Gastrocnemius medialis (tissue), 4 donors: ENCODE measurements around the gene ACP1. TPM values are rescaled to one million over a fixed set of nuclear protein-coding genes. Genes with fewer than 3 reads are reported as not detected.

Experiments
- ATAC-seq, 2 donors: fragments of 150-250 bp; one replicate each; pipeline ENCODE4 v1.9.1; 2016
- DNase-seq, 2 donors: peaks; one replicate each; pipeline ENCODE4 v3.0.0-alpha.2; 2019
- H3K27ac ChIP-seq, 4 donors: fragments of 200-600 bp; sonication (generic); 1 replicate in 1 of 4; 2 replicates in 3 of 4; pipeline ENCODE4 v1.5.1; 2016 to 2018; ENCODE audit warnings: mild to moderate bottlenecking in 2 of 4, moderate library complexity in 1 of 4
- H3K27me3 ChIP-seq, 3 donors: fragments of 200-600 bp; sonication (generic) in 2 of 3; 1 replicate in 1 of 3; 2 replicates in 2 of 3; pipeline versions ENCODE4 v1.5.1 to v1.6.0; 2016 to 2019; ENCODE audit warnings: mild to moderate bottlenecking in 1 of 3, moderate library complexity in 1 of 3
- H3K36me3 ChIP-seq, 2 donors: fragments of 200-600 bp; sonication (generic) in 1 of 2; one replicate each; pipeline ENCODE4 v1.5.1; 2017 to 2018
- H3K4me1 ChIP-seq, 2 donors: fragments of 200-600 bp; sonication (generic) in 1 of 2; one replicate each; pipeline ENCODE4 v1.5.1; 2016 to 2017; ENCODE audit warnings: mild to moderate bottlenecking in 2 of 2
- H3K4me3 ChIP-seq, 4 donors: fragments of 200-600 bp; sonication (generic) in 3 of 4; 1 replicate in 1 of 4; 2 replicates in 3 of 4; pipeline ENCODE4 v1.5.1; 2016 to 2019; ENCODE audit warnings: mild to moderate bottlenecking in 2 of 4
- H3K9me3 ChIP-seq, 3 donors: fragments of 200-600 bp; sonication (generic) in 2 of 3; 1 replicate in 1 of 3; 2 replicates in 2 of 3; pipeline ENCODE4 v1.5.1; 2016 to 2019
- POLR2A ChIP-seq, 2 donors: fragments of 450-650 bp; IDR thresholded peaks; one replicate each; pipeline ENCODE4 v1.6.1; 2017; ENCODE audit warnings: antibody characterized with exemption in 2 of 2, mild to moderate bottlenecking in 2 of 2, moderate library complexity in 2 of 2
- in situ Hi-C, 4 donors: fragments of 200-750 bp; cut with MboI; loops; one replicate each; pipeline versions ENCODE4 v1.15.0 to v1.8.0; 2017; ENCODE audit warnings: low sequenced_read_pairs in 4 of 4
- intact Hi-C: fragments of 100-400 bp; cut with DNase I; formaldehyde crosslinking; loops from one replicate; pipeline ENCODE4 v1.15.1; 2023; ENCODE audit warnings: low total_unique reads
- total RNA-seq, 4 donors: library from RNA; depleted of rRNA; stranded (reverse); fragments of >200 nt; gene quantifications; one replicate each; pipeline versions ENCODE4 v1.1.0 to v1.2.3, GENCODE V29; 2016
- TF ChIP-seq, protein P1 (sequence below), 5 experiments: fragments of 450-650 bp in 3 of 5; fragments of 200-600 bp in 2 of 5; sonication (generic) in 2 of 5; IDR thresholded peaks in 4 of 5; conservative IDR thresholded peaks in 1 of 5; 1 replicate in 4 of 5; 2 replicates in 1 of 5; pipeline ENCODE4 v1.5.1; 2016 to 2019; ENCODE audit warnings: antibody characterized with exemption in 5 of 5, mild to moderate bottlenecking in 3 of 5, moderate library complexity in 3 of 5

Gene ACP1
- total RNA-seq, 4 donors from 2014 or later = 69.7 to 91.3 (median 81.9) TPM

DNA sequence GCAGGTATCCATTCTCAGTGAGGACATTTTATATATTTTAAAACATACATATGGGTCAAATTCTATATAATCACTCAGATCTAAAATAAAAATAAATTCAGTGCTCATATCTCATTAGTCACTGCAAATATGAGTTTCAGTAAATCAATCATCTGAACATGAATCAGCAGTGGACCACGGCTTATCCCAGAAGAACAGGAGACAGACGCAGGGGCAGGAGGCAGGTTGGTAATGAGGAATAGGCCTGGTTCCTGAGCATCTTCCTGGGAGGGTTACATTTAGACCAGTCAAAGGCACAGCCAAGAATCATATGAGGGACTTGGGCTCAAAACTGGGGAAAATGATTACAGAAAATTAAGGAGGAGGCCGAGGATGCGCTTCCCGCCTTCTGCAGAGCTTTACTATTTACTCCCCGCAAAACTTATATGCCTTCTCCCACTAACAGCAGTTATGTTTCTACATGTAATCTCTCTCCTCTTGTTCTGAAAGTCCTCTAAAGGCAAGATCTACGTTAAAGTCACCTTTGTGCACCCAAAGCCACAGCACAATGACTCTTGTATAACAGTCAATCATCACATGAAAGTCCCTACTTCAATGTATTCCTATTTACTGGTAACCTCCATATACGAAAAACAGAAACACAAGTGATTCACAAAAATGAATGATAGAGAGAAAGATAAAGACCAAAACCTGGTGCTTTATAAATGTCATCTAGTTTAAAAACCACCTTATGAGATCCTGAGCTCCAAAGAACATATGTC is 36.0 kb upstream of the ACP1 start:
- DNase-seq = no peak
- intact Hi-C loops = no loop called here
- Histone ChIP-seq H3K9me3 (no peaks in the 10 kb centered on the region), H3K36me3 (peaks cover 0 to 53% of the 10 kb centered on the region in 2 donors), H3K4me1 (no peaks in the 10 kb centered on the region), H3K4me3 (no peak overlapping the region), H3K27ac (no peak overlapping the region), H3K27me3 (no peaks in the 10 kb centered on the region)
- in situ Hi-C loops = no loop called here
- ATAC-seq = no peak
- TF ChIP-seq, protein P1, sequence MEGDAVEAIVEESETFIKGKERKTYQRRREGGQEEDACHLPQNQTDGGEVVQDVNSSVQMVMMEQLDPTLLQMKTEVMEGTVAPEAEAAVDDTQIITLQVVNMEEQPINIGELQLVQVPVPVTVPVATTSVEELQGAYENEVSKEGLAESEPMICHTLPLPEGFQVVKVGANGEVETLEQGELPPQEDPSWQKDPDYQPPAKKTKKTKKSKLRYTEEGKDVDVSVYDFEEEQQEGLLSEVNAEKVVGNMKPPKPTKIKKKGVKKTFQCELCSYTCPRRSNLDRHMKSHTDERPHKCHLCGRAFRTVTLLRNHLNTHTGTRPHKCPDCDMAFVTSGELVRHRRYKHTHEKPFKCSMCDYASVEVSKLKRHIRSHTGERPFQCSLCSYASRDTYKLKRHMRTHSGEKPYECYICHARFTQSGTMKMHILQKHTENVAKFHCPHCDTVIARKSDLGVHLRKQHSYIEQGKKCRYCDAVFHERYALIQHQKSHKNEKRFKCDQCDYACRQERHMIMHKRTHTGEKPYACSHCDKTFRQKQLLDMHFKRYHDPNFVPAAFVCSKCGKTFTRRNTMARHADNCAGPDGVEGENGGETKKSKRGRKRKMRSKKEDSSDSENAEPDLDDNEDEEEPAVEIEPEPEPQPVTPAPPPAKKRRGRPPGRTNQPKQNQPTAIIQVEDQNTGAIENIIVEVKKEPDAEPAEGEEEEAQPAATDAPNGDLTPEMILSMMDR (IDR thresholded peaks at IDR 0.05 in 4 of 5, conservative IDR thresholded peaks at IDR 0.05 in 1 of 5) = no peak
- no peak for TF ChIP-seq POLR2A (IDR thresholded peaks at IDR 0.05)

DNA sequence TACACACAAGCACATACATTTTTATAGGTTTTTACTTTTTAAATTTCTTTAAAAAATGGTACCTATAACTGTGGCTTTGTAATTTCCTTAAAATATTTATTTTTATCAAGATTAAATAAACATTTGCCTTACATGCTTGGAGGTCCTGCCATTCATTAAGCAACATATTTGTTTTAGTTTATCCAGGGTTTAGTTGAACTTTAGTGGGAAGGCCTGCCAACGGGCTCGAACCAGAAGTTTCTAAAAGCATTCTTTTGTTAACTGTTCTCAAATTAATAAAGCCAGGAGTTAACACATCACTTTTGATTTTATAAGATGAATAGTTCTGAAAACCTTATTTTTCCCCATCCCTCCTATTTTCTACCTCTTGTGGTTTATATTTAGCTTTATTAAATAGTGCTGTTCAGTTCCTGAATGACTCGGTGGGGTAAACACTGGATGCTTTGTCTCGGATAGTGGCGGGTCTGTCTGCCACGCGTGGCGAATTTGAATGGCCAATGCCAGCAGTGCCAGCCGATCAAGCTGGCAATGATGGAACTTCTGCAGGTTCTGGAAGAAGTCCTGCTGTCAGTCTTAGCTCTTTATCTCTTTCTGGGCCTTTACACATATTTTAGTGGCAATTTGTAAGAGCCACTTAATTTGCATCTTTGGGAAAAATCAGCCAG is 33.1 kb upstream of the ACP1 start:
- Histone ChIP-seq H3K9me3 (no peaks in the 10 kb centered on the region), H3K27ac (no peak overlapping the region), H3K4me1 (no peaks in the 10 kb centered on the region), H3K36me3 (peaks cover 0 to 34% of the 10 kb centered on the region in 2 donors), H3K27me3 (no peaks in the 10 kb centered on the region), H3K4me3 (no peak overlapping the region)
- TF ChIP-seq, protein P1 (IDR thresholded peaks at IDR 0.05 in 4 of 5, conservative IDR thresholded peaks at IDR 0.05 in 1 of 5) = no peak
- TF ChIP-seq POLR2A (IDR thresholded peaks at IDR 0.05) = no peak
- in situ Hi-C loops = no loop called here
- DNase-seq = no peak
- intact Hi-C loops = no loop called here
- no peak for ATAC-seq

DNA sequence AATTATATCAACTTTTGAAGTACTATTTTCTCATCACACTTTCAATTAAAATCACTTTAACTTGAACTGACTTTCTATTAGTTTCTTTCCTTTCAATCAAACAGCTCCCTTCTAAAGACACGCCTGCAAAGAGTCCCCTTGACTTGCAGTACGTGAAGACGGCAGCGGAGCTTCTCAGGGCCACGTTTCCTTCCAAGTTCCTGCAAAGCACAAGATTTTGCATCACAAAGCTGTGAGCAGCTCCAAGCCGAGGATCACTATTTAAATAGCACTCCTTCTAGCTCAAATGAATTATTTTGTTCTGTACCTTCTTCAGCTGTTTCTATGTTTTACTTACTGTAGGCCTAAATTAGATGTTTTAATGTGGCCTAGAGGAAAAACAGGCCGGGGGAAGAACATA is 31.7 kb upstream of the ACP1 start:
- Histone ChIP-seq H3K36me3 (peaks cover 0 to 20% of the 10 kb centered on the region in 2 donors), H3K27ac (no peak overlapping the region), H3K27me3 (no peaks in the 10 kb centered on the region), H3K4me1 (no peaks in the 10 kb centered on the region), H3K4me3 (no peak overlapping the region), H3K9me3 (no peaks in the 10 kb centered on the region)
- intact Hi-C loops (no loop called here), in situ Hi-C loops (no loop called here)
- no peak for ATAC-seq
- no peak for DNase-seq
- TF ChIP-seq POLR2A (IDR thresholded peaks at IDR 0.05) = no peak
- TF ChIP-seq, protein P1 (IDR thresholded peaks at IDR 0.05 in 4 of 5, conservative IDR thresholded peaks at IDR 0.05 in 1 of 5) = no peak

DNA sequence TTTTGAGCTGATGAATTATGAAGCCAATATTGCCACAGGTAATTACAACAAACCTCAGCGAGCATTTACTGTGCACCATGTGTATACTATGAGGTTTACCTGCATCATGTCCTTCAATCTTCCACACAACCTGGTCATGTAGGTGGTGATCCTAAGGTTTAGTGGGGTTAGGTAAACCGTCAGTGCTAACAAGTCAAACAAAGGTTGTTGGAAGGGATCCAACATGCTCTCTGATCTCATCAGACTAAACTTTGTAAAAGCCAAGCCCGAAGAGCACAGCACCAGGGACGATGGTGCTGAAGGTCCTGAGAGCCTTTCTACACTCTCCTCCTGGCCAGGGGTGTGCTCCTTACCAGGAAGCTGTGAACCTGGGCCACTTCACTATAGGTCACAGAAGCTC is 30.3 kb upstream of the ACP1 start:
- DNase-seq (no peak), ATAC-seq (no peak)
- intact Hi-C loops (no loop called here), in situ Hi-C loops (no loop called here)
- no peak for TF ChIP-seq POLR2A (IDR thresholded peaks at IDR 0.05)
- TF ChIP-seq, protein P1 (IDR thresholded peaks at IDR 0.05 in 4 of 5, conservative IDR thresholded peaks at IDR 0.05 in 1 of 5) = no peak
- no peaks in the 10 kb centered on the region for H3K27me3 ChIP-seq
- no peaks in the 10 kb centered on the region for H3K9me3 ChIP-seq
- H3K4me3 ChIP-seq = no peak overlapping the region
- H3K4me1 ChIP-seq = no peaks in the 10 kb centered on the region
- H3K36me3 ChIP-seq = peaks cover 0 to 15% of the 10 kb centered on the region in 2 donors
- H3K27ac ChIP-seq = no peak overlapping the region
